OCI-LY3 (cell line): Measurements from ENCODE around the gene WDR90.

Experiments
- CTCF ChIP-seq: fragments of 200-600, 300-600 bp; sonication (generic); IDR thresholded peaks from 2 replicates; pipeline ENCODE4 v1.5.1; 2014; ENCODE audit warnings: antibody characterized with exemption, low read length, low read depth
- EZH2phosphoT487 ChIP-seq: fragments of 200-600 bp; shearing (Covaris generic); IDR thresholded peaks from 2 replicates; pipeline ENCODE4 v1.6.1; 2018; ENCODE audit warnings: antibody characterized with exemption, mixed run types, low read depth

GRCh38 chr16:694187-694862 lies 45.2 kb downstream of the WDR90 start:
- TF ChIP-seq EZH2phosphoT487 (no peak), CTCF (no peak)
